Activated CD4-positive, alpha-beta T cell treated with anti-CD3 and anti-CD28 coated beads for 48 hours (primary cell): ENCODE data around the gene GLYATL2.
A peak's percentile ranks its signal among the peaks of the same experiment; 100 is the strongest.

Experiments used
- DNase-seq: peaks from one replicate; pipeline ENCODE4 v3.0.0-alpha.2; 2020

The GLYATL2 gene, protein sequence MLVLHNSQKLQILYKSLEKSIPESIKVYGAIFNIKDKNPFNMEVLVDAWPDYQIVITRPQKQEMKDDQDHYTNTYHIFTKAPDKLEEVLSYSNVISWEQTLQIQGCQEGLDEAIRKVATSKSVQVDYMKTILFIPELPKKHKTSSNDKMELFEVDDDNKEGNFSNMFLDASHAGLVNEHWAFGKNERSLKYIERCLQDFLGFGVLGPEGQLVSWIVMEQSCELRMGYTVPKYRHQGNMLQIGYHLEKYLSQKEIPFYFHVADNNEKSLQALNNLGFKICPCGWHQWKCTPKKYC

GRCh38 chr11:58844361-58845005 lies at the start of gene GLYATL2:
TSS of gene GLYATL2 (minus strand) at chr11:58844704. CDS start at chr11:58839612, 5,092 bp downstream.
- DNase-seq: no peak

DNA sequence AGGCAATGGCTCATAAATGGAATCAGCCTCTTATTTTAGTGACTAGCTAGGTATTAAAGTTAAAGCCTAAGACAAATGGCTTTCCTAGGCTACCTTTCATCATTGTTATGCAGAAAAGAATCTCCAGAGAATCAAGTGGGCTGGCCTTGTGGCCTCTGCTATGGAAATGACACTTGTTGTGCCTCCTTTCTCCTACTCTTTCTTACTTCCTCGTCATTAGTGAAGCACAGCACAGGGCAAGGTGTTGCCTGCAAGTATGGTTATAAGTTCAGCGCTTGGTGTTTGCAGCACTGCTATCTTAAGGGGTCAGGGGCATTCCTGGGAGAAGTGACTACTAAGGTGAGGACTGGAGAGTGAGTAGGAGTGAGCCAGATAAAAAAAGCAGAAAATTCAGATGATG lies 49.4 kb upstream of the GLYATL2 start:
- DNase-seq: no peak

DNA sequence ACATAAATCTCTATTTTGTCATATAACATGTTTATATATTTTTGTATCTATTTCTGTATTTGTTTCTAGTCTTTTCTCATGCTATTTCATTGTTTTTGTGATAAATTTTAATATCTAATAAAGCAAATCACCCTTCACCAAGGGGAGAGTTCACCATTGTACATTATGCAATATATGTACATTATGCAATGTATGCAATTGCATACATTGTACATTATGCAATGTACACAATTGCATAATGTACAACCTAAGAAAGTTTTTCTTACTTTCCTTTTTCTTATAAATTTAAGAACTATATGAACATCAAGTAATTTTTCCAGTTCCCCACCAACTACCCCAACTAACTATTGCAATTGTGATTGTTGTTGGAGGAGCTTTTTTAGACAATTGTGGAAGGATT lies 44.1 kb upstream of the GLYATL2 start:
- no peak for DNase-seq

DNA sequence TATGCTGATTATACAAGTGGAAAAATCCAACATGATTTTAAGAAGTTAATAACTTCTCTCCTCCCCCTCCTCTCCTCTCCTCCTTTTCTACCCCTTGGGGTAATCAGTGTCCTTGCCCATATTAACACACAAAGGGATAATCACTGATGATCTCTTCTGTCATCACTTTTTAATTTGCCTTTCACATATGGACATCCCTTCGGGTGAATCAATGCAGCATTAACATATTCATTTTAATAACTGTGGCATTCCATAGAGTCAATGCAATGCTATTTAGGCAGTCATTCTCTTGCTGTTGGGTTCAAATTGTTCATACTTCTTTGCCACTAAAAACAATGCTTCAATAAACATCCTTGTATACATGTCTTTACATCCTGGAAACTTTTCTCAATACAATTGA lies 42.9 kb upstream of the GLYATL2 start:
- no peak for DNase-seq

DNA sequence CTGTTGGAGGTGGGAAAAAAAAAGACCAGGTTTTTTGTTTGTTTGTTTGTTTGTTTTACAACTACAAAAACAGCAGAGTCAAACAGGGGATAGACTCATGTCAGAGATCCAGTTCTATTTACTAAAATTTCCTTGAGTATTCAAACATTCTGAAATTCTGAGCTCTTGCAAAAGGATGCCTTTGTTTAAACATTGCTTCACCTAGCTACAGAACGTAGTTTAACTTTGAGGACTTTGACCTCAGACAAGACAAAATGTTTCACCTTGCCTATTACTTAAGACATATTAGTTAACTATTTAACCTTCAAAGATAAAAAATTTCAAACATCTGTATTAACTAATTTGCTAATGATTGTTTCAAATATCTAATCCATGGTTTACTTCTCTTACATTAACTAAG lies 36.1 kb upstream of the GLYATL2 start:
- no peak for DNase-seq

DNA sequence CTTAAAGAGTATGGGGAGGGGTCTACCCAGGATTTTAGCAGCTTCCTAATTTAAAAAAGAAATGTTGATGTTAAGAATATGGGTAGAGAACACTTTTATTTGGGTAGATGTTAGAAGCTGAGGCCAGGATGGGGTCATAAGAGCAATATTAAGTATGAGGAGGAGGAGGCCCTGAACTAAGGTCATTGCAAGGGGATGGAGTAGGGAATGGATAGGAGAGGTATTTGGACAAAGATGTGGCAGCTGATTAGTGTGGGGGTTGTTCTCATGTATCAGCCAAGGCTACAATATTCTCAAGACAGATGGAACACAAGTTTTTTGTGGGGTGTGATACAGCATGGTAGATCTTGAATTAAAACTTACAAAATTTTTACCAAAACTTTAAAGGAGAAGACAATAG lies 35.7 kb upstream of the GLYATL2 start:
- no peak for DNase-seq

- no peak for DNase-seq
These were observed 23.1 kb upstream of the GLYATL2 start for GRCh38 chr11:58867556-58867955.

DNA sequence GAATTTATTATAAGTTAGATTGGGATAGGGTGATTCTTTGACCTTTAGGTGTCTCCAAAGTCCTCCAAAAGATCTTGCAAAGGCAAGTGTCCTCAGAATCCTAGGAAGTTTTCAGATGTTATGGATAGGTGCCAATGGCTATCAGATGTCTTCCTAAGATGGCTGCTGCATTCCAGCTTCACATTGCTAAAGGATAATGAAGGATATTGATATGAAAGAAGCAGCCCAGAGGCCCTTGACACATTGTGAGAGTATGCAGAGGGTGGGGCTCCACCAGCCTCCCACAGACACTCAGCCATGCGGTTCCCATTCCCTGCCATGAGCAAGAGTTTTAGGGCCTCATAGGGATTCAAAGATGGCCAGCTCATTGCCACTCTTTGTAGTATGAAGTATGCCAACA lies 22.3 kb upstream of the GLYATL2 start:
- DNase-seq: no peak

DNA sequence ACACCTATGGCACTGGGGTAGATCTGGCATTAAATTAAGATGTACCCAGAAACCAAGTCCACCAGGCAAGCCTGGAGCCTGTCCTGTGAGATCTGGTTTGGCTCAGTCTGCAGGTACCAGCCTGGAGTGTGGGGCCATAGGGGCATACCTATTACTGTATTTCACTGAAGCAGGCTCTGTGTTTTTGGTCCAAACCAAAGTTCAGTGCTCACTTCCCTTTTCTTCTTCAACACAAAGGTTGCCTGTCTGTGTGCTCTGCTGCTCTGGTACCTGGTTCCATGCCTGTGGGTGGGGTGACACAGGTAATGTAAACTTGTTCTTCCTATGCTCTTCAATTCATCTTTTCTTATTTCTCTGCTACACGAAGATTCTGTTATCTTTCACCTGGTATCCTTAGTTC lies 19.8 kb upstream of the GLYATL2 start:
- no peak for DNase-seq

GRCh38 chr11:58863697-58864096 lies 19.2 kb upstream of the GLYATL2 start:
- DNase-seq: no peak

- no peak for DNase-seq
These were observed 17.0 kb upstream of the GLYATL2 start for GRCh38 chr11:58861533-58861932.

DNA sequence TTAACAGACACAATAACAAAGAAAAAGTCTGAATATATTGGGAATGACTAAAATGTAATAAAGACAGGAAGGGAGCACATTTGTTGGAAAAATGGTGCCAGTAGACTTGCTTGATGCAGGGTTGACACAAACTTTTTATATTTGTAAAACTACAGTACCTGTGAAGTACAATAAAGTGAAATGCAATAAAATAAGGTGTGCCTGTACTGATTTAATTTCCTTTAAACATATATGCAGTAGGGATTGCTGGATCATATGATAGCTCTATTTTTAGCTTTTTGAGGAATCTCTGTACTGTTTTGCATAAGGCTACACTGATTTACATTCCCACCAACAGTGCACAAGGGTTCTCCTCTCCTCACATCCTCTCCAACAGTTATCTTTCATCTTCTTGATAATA lies 12.3 kb upstream of the GLYATL2 start:
- no peak for DNase-seq

DNA sequence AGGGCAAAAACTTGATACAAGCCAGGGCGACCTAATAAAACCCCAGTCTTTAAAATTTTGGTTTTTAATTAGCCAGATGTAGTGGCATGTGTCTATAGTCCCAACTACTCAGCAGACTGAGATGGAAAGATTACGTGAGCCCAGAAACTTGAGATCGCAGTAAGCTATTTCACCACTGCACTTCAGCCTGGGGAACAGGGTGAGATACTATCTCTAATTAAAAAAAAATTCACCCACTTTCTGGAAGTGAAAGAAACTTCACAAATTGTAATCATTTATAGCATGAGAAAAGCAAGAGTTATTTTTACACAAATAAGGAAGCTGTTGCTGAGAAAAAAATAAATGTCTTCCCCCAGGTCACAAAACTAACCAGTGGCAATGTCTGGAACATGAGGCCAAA lies 882 bp upstream of the GLYATL2 start:
- DNase-seq: no peak

DNA sequence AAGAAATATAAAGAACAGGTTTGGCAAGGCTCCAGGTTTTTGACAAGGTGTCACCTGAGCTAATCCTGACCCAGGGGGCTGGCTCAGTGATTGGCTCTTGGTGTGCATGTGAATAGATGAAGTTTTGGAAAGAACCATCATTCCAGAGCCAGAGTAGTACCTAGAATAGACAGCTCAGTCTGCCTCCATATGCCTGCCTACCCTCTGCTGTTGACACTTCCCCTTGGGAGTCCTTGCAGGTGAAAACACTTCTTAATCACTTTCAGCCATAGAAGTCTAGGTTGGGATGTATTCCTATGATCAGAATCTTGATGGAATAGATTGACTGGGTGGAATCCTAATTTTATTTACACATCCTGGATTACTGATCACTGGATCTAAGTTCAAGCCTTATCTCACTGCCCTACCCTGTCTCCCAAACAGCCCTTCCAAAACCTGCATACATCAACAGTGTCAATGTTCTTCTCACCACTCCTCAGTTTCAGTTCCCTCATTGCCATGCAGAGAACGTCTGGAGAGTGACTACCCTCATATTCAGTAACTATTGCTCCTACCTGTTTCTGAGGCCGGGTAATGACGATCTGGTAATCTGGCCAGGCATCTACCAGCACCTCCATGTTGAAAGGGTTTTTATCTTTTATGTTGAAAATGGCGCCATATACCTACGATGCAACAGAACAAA lies 6.7 kb downstream of the GLYATL2 start:
- DNase-seq: no peak

GRCh38 chr11:58832056-58832645 lies 12.4 kb downstream of the GLYATL2 start:
- DNase-seq: no peak

GRCh38 chr11:58830673-58831301 lies 13.7 kb downstream of the GLYATL2 start:
- DNase-seq: no peak

DNA sequence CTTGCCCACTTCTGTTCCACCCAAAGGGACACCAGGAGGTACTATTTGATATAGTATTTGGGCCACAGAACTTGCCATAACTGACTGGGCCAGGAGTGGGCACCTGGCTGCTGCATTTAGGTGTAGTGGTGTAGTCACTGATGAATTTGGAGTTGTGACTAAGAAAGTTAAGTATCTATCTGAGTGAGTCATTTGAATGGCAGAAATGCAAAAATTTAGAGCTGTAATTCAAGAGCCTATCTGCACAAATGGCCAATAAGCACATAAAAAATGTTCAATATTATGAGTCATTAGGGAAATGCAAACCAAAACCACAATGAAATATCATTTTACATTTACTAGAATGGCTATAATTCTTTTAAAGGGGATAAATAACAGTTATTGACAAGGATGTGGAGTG lies 14.7 kb downstream of the GLYATL2 start:
- DNase-seq: peak; percentile 4

GRCh38 chr11:58813693-58814092 lies 30.8 kb downstream of the GLYATL2 start:
- DNase-seq: no peak

DNA sequence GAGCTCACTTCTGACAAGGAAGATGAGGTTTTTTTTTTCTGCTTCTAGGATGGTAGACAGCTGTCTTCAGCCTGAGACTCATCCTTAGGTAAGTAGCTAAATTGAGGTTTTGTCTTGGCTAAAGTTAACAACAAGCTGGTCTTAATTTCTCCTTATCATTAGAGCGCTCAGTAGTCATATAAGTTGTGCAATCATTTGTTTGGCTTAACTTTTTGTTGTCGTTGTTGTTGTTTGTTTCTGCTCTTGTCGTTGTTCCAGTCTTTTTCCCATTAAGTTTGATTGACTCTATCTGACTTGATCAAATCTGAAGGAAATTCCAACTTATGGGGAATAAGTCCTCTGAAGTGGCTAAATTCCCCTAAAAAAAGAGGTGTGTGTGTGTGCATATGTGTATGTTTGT lies 33.0 kb downstream of the GLYATL2 start:
- no peak for DNase-seq

DNA sequence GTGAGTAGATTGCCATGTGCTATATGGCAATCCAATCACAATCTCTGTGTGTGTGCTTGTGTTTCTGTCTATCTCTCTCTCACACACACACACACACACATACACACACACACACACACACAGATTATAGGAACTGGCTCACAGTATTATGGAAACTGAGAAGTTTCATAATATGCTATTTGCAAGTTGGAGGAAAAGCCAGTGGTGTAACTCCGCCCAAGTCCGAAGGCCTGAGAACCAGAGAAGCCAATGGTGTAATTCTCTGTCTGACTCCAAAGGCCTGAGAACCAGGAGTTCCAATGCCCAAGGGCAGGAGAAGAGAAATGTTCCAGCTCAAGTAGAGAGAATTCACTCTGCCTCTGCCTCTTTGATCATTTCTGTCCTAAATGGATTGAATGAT lies 37.2 kb downstream of the GLYATL2 start:
- no peak for DNase-seq

DNA sequence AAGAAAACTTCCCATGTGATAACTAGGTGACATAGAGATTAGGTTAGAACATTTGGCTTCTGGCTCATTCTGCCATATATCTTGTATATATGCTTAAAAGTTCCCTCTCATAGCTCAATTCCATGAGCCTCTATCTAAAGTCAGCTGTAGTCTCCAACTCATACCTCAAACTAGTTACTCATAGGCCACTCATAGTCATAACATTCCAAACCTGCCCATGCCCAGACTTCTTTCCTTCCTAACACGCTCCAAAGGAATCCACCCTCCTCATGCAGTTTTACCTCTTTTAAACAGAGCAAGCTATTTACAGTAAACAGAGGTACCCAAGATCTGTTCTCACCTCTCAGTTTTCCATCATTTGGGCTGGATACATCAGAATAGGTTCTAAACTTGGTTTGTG lies 39.4 kb downstream of the GLYATL2 start:
- DNase-seq: no peak

DNA sequence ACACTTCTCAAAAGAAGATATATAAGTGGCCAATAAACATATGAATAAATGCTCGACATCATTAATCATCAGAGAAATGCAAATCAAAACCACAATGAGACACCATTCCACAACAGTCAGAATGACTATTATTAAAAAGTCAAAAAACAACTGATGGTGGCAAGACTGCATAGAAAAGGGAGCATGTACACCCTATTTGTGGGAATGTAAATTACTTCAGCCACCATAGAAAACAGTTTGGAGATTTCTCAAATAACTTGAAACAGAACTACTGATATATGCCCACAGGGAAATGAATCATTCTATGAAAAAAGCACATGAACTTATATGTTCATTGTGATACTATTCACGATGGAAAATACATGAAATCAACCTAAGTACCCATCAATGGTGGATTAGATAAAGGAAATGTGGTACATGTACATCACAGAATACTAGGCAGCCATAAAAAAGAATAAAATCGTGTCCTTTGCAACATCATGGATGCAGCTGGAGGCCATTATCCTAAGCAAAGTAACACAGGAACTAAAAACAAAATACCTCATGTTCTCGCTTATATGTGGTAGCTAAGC lies 42.4 kb downstream of the GLYATL2 start:
- no peak for DNase-seq

- no peak for DNase-seq
These were observed 43.2 kb downstream of the GLYATL2 start for GRCh38 chr11:58801302-58801701.
